Effector memory CD4-positive, alpha-beta T cell (primary cell): ENCODE data around the gene RHOU.

ENCODE experiments used
- DNase-seq, 3 donors: peaks; one replicate each; pipeline ENCODE4 v3.0.0-alpha.2; 2020
- H3K27ac ChIP-seq: 2 replicates; pipeline ENCODE4 v1.7.0; 2013; ENCODE audit warnings: mild to moderate bottlenecking, low read length, moderate library complexity; ENCODE audit not compliant: insufficient read depth, poor library complexity, severe bottlenecking
- H3K27me3 ChIP-seq: replicated peaks from 2 replicates; pipeline ENCODE4 v1.7.0; 2013; ENCODE audit warnings: mild to moderate bottlenecking, low read length; ENCODE audit not compliant: insufficient read depth, control insufficient read depth, poor library complexity, severe bottlenecking
- H3K36me3 ChIP-seq: 2 replicates; pipeline ENCODE4 v1.7.0; 2013; ENCODE audit warnings: mild to moderate bottlenecking, low read length, moderate library complexity; ENCODE audit not compliant: control insufficient read depth, insufficient read depth
- H3K4me1 ChIP-seq: 2 replicates; pipeline ENCODE4 v1.7.0; 2013; ENCODE audit warnings: low read length, mild to moderate bottlenecking; ENCODE audit not compliant: control insufficient read depth, insufficient read depth, poor library complexity, severe bottlenecking
- H3K4me3 ChIP-seq: 2 replicates; pipeline ENCODE4 v1.7.0; 2013; ENCODE audit warnings: low read length, low read depth, mild to moderate bottlenecking; ENCODE audit not compliant: insufficient read depth, poor library complexity, severe bottlenecking
- H3K9me3 ChIP-seq: 2 replicates; pipeline ENCODE4 v1.7.0; 2013; ENCODE audit warnings: mild to moderate bottlenecking, low read length, moderate library complexity; ENCODE audit not compliant: control insufficient read depth

RHOU gene

GRCh38 chr1:228781161-228781808 lies 46.0 kb downstream of the RHOU start:
- H3K36me3 ChIP-seq, result no peaks in the 10 kb centered on the region
- H3K4me1 ChIP-seq, result no peaks in the 10 kb centered on the region
- H3K27ac ChIP-seq, result no peak overlapping the region
- H3K9me3 ChIP-seq, result no peaks in the 10 kb centered on the region
- H3K4me3 ChIP-seq, result no peak overlapping the region
- DNase-seq, result no peak
- no peaks in the 10 kb centered on the region for H3K27me3 ChIP-seq

DNA sequence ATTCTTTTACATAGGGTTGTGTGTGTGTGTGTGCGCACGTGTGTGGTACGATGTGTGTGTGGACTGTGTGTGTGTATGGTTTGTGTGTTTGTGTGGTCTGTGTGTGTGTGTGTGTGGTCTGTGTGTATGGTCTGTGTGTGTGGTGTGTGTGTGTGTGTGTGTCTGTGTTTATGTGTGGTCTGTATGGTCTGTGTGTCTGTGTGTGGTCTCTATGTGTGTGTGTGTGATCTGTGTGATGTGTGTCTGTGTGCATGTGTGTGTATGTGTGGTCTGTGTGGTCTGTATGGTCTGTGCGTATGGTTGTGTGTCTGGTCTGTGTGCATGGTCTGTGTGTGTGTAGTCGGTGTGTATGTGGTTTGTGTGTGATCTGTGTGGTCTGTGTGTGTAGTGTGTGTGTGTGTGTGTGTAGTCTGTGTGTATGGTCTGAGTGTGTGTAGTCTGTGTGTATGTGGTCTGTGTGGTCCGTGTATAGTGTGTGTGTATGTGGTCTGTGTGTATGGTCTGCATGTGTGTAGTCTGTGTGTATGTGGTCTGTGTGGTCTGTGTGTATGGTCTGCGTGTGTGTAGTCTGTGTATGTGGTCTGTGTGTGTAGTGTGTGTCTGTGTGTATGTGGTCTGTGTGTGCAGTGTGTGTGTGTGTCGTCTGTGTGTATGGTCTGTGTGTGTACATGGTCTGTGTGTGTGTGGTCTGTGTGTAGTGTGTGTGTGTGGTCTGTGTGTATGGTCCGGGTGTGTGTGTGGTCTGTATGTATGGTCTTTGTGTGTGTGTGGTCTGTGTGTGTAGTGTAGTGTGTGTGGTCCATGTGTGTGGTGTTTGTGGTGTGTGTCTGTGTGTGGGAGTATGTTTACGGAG lies 46.8 kb downstream of the RHOU start:
- no peak overlapping the region for H3K4me3 ChIP-seq
- no peaks in the 10 kb centered on the region for H3K36me3 ChIP-seq
- no peaks in the 10 kb centered on the region for H3K4me1 ChIP-seq
- no peaks in the 10 kb centered on the region for H3K9me3 ChIP-seq
- no peaks in the 10 kb centered on the region for H3K27me3 ChIP-seq
- no peak overlapping the region for H3K27ac ChIP-seq
- no peak for DNase-seq

DNA sequence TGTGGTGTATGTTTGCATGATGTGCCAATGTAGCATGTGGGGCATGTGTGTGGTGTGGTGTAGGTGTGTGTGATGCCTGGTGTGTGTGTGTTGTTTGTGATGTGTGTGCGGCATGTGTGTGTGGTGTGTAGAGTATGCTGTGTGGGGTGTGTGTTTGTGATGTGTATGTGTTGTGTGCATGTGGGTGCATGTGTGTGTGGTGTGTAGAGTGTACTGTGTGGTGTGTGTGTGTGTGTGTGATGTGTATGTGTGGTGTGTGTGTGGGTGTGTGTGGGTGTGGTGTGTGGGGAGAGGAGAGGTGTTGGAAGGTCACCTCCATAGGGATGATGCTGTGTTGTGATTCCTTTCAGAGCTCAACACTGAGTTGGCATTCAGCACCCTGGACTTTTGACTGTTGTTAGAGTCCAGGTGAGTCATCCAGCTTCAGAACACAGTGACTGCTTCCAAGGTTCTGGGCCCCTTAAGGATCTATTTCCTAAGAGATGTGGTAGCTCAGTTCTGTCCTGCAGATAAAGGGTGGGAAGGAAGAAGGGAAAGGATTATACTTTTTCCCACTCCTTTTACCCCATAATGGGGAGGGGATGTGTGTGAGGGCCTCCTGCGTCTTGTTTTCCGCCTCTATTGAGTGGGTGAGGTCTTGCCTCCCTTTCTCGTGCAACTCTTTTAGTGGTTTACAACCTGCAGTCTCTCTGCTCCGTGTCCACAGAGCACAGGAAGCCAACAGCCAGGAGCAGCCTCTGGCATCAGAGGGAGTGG lies 47.6 kb downstream of the RHOU start:
- H3K9me3 ChIP-seq, result no peaks in the 10 kb centered on the region
- H3K36me3 ChIP-seq, result no peaks in the 10 kb centered on the region
- H3K4me1 ChIP-seq, result no peaks in the 10 kb centered on the region
- H3K4me3 ChIP-seq, result no peak overlapping the region
- no peak overlapping the region for H3K27ac ChIP-seq
- no peaks in the 10 kb centered on the region for H3K27me3 ChIP-seq
- DNase-seq, result no peak

- no peaks in the 10 kb centered on the region for H3K9me3 ChIP-seq
- no peak for DNase-seq
- H3K27ac ChIP-seq, result no peak overlapping the region
- no peaks in the 10 kb centered on the region for H3K4me1 ChIP-seq
- no peaks in the 10 kb centered on the region for H3K27me3 ChIP-seq
- H3K4me3 ChIP-seq, result no peak overlapping the region
- no peaks in the 10 kb centered on the region for H3K36me3 ChIP-seq
These were observed 48.2 kb downstream of the RHOU start for GRCh38 chr1:228783418-228784040.

GRCh38 chr1:228784181-228784580 lies 48.9 kb downstream of the RHOU start:
- Histone ChIP-seq H3K27ac (no peak overlapping the region), H3K4me1 (no peaks in the 10 kb centered on the region), H3K36me3 (no peaks in the 10 kb centered on the region), H3K27me3 (no peaks in the 10 kb centered on the region), H3K4me3 (no peak overlapping the region), H3K9me3 (no peaks in the 10 kb centered on the region)
- no peak for DNase-seq

DNA sequence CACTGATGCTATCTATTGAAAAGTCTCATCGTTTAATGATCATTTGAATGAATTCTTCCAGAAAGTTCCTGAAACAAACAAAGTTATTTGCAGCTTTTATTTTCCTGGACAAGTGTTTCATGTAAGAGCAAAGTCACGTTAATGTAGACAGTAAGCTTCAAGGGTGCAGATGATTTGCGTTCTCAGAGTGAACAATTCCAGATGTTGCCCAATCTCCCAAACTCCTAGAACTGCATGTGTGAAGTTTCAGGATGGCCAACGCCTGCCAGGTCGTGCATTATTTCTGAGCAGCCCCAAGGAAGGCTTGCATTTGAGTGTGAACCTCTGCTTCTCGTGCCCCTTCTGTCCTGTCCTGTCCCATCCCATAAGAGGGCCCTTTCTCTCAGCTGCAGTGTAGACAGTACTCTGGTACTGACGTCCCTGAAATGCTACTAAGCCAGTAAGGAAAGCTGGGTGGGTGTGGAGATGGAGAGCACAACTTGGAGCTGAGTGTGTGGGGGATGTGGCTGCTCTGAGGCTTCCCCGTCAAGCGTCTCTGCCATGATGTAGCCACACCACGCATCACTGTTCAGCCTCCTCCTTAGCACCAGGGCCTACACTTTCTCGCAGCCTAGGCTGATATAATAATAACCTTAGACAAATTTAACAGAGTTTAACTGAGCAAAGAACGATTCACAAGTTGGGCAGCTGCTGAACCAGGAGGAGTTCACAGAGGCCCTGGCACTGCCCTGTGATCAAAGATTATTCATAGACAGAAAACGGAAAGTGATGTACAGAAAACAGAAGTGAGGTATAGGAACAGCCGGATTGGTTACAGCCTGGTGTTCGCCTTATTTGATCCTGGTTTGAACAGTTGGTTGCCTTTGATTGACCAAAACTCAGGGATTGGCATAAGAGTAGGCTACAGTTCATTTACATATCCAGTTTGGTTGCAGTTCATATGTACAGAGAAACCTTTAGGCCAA lies 50.4 kb downstream of the RHOU start:
- no peaks in the 10 kb centered on the region for H3K9me3 ChIP-seq
- no peak for DNase-seq
- no peaks in the 10 kb centered on the region for H3K4me1 ChIP-seq

GRCh38 chr1:228786361-228787129 lies 51.3 kb downstream of the RHOU start:
- H3K4me3 ChIP-seq, result no peak overlapping the region
- no peaks in the 10 kb centered on the region for H3K4me1 ChIP-seq
- DNase-seq, result no peak
- H3K27me3 ChIP-seq, result no peaks in the 10 kb centered on the region
- no peak overlapping the region for H3K27ac ChIP-seq
- no peaks in the 10 kb centered on the region for H3K9me3 ChIP-seq
- H3K36me3 ChIP-seq, result no peaks in the 10 kb centered on the region

More for the DNA sequence above, 50.4 kb downstream of the RHOU start:
- Histone ChIP-seq H3K36me3 (no peaks in the 10 kb centered on the region), H3K27me3 (no peaks in the 10 kb centered on the region), H3K27ac (no peak overlapping the region), H3K4me3 (no peak overlapping the region)

GRCh38 chr1:228791791-228792190 lies 56.5 kb downstream of the RHOU start:
- Histone ChIP-seq H3K4me1 (peaks cover 23% of the 10 kb centered on the region), H3K4me3 (no peak overlapping the region), H3K9me3 (no peaks in the 10 kb centered on the region), H3K27ac (no peak overlapping the region), H3K36me3 (no peaks in the 10 kb centered on the region), H3K27me3 (no peaks in the 10 kb centered on the region)
- no peak for DNase-seq
